Transverse colon (tissue), 4 donors: ENCODE data around the gene VAC14. TPM values are rescaled to one million over a fixed set of nuclear protein-coding genes. Genes with fewer than 3 reads are reported as not detected.
A peak's percentile ranks its signal among the peaks of the same experiment; 100 is the strongest.

ENCODE experiments used
- DNase-seq: peaks from one replicate; pipeline ENCODE4 v3.0.0-alpha.2; 2019
- H3K27ac ChIP-seq, 4 donors: fragments of 200-600 bp; sonication (generic); 2 replicates each; pipeline ENCODE4 v1.5.1; 2016 to 2018; ENCODE audit warnings: inconsistent platforms in 4 of 4
- H3K27me3 ChIP-seq: fragments of 200-600 bp; sonication (generic); 2 replicates; pipeline ENCODE4 v1.5.1; 2017; ENCODE audit warnings: inconsistent platforms
- H3K36me3 ChIP-seq, 4 donors: fragments of 200-600 bp; sonication (generic); 2 replicates each; pipeline ENCODE4 v1.5.1; 2017 to 2019; ENCODE audit warnings: inconsistent platforms in 4 of 4
- H3K4me1 ChIP-seq, 4 donors: fragments of 200-600 bp; sonication (generic); 2 replicates each; pipeline ENCODE4 v1.5.1; 2017 to 2020; ENCODE audit warnings: inconsistent platforms in 4 of 4
- H3K4me3 ChIP-seq, 4 donors: fragments of 200-600 bp; sonication (generic); 1 replicate in 1 of 4; 2 replicates in 3 of 4; pipeline versions ENCODE4 v1.5.1 to v1.6.1; 2017 to 2019; ENCODE audit warnings: inconsistent platforms in 4 of 4
- H3K9me3 ChIP-seq, 2 donors: fragments of 200-600 bp; sonication (generic); 2 replicates each; pipeline ENCODE4 v1.5.1; 2017 to 2019; ENCODE audit warnings: inconsistent platforms in 2 of 2
- CTCF ChIP-seq, 5 experiments: fragments of 200-600 bp in 3 of 5; fragments of 450-650 bp in 2 of 5; sonication (generic) in 3 of 5; IDR thresholded peaks; 1 replicate in 2 of 5; 2 replicates in 3 of 5; pipeline ENCODE4 v1.5.1; 2016 to 2017; ENCODE audit warnings: antibody characterized with exemption in 5 of 5, inconsistent platforms in 3 of 5, mild to moderate bottlenecking in 2 of 5, moderate library complexity in 1 of 5
- EP300 ChIP-seq: sonication (generic); formaldehyde crosslinking; IDR thresholded peaks from one replicate; pipeline ENCODE4 v1.6.1; 2017; ENCODE audit warnings: antibody characterized with exemption, low read depth
- POLR2A ChIP-seq: fragments of 450-650 bp; IDR thresholded peaks from one replicate; pipeline ENCODE4 v1.6.1; 2016; ENCODE audit warnings: antibody characterized with exemption, mild to moderate bottlenecking, moderate library complexity
- POLR2AphosphoS5 ChIP-seq, 3 donors: sonication (generic); formaldehyde crosslinking; IDR thresholded peaks; one replicate each; pipeline ENCODE4 v1.6.1; 2016; ENCODE audit warnings: antibody characterized with exemption in 3 of 3
- WGBS, 2 donors: methylation state at CpG; one replicate each; pipeline ENCODE4 v1.1.5; 2018; ENCODE audit warnings: low coverage in 1 of 2; 5-methylcytosine and 5-hydroxymethylcytosine counted together
- in situ Hi-C, 4 donors: fragments of 200-750 bp; cut with MboI; loops; one replicate each; pipeline versions ENCODE4 v1.15.0 to v1.15.1; 2017; ENCODE audit warnings: low sequenced_read_pairs in 3 of 4, low pct_ligation_motif_present in 1 of 4, low pct_unique_long_range_greater_than_20kb in 1 of 4
- intact Hi-C: fragments of 100-400 bp; cut with DNase I; formaldehyde crosslinking; loops from one replicate; pipeline ENCODE4 v1.15.1; 2023; ENCODE audit warnings: low total_unique reads
- total RNA-seq, 4 donors: library from RNA; depleted of rRNA; stranded (reverse); fragments of >200 nt; gene quantifications; one replicate each; pipeline ENCODE4 v1.1.0, GENCODE V29; 2016

VAC14 gene
- total RNA-seq, 4 donors from 2014 or later = 37.2 to 270 (median 64.3) TPM

GRCh38 chr16:70653406-70653805 lies 147.6 kb downstream of the VAC14 start:
- Histone ChIP-seq H3K9me3 (no peaks in the 10 kb centered on the region), H3K4me1 (peaks cover 0 to 10% (median 4%) of the 10 kb centered on the region in 4 donors), H3K36me3 (no peaks in the 10 kb centered on the region), H3K4me3 (no peak overlapping the region), H3K27me3 (no peaks in the 10 kb centered on the region), H3K27ac (peak overlapping the region in 1 of 4 donors; percentile 55)
- in situ Hi-C loops (loop anchor here (10.0 to 25.0 kb wide), 4 partner anchors 119 to 291 kb away; partner anchors contain the start of genes COG4 (in 1 of the 4) and SF3B3 (in 1 of the 4)), intact Hi-C loops (loop anchor here (2.0 to 10.0 kb wide), 3 partner anchors 89 to 289 kb away; no protein-coding TSS in a partner anchor)
- TF ChIP-seq EP300 (no peak), CTCF (IDR thresholded peaks at IDR 0.05) (no peak), POLR2AphosphoS5 (IDR thresholded peaks at IDR 0.05) (no peak), POLR2A (no peak)
- no peak for DNase-seq
- 90 to 93% methylated on average over 3 to 4 of the region's 4 CpGs for WGBS, 2 donors

- H3K9me3 ChIP-seq = no peaks in the 10 kb centered on the region
- no peaks in the 10 kb centered on the region for H3K27me3 ChIP-seq
- H3K27ac ChIP-seq = no peak overlapping the region
- WGBS, 2 donors = 63 to 66% methylated on average over 2 of the region's 2 CpGs
- intact Hi-C loops = loop anchor here (2.0 to 10.0 kb wide), 3 partner anchors 88 to 288 kb away; no protein-coding TSS in a partner anchor
- in situ Hi-C loops = loop anchor here (10.0 to 25.0 kb wide), 4 partner anchors 118 to 290 kb away; partner anchors contain the start of genes COG4 (in 1 of the 4) and SF3B3 (in 1 of the 4)
- no peak overlapping the region for H3K4me3 ChIP-seq
- TF ChIP-seq POLR2A = no peak
- TF ChIP-seq CTCF (IDR thresholded peaks at IDR 0.05) = no peak
- TF ChIP-seq POLR2AphosphoS5 (IDR thresholded peaks at IDR 0.05) = no peak
- TF ChIP-seq EP300 = no peak
- H3K36me3 ChIP-seq = no peaks in the 10 kb centered on the region
- no peak for DNase-seq
- H3K4me1 ChIP-seq = peaks cover 0 to 10% (median 4%) of the 10 kb centered on the region in 4 donors
Measured at GRCh38 chr16:70652322-70652721, 148.6 kb downstream of the VAC14 start.

- Histone ChIP-seq H3K4me3 (no peak overlapping the region), H3K27ac (no peak overlapping the region), H3K36me3 (no peaks in the 10 kb centered on the region), H3K4me1 (peaks cover 0 to 10% (median 4%) of the 10 kb centered on the region in 4 donors), H3K27me3 (no peaks in the 10 kb centered on the region), H3K9me3 (no peaks in the 10 kb centered on the region)
- TF ChIP-seq POLR2AphosphoS5 (IDR thresholded peaks at IDR 0.05) (no peak), CTCF (IDR thresholded peaks at IDR 0.05) (no peak), POLR2A (no peak), EP300 (no peak)
- in situ Hi-C loops (loop anchor here (10.0 to 25.0 kb wide), 4 partner anchors 117 to 289 kb away; partner anchors contain the start of genes COG4 (in 1 of the 4) and SF3B3 (in 1 of the 4)), intact Hi-C loops (loop anchor here (10.0 kb wide), 2 partner anchors 87 to 287 kb away; no protein-coding TSS in a partner anchor)
- no peak for DNase-seq
- WGBS, 2 donors = 62 to 65% methylated on average over 3 of the region's 3 CpGs
Measured at GRCh38 chr16:70651524-70651923, 149.4 kb downstream of the VAC14 start.

GRCh38 chr16:70650216-70650615 lies 150.7 kb downstream of the VAC14 start:
- in situ Hi-C loops (loop anchor here (10.0 to 25.0 kb wide), 4 partner anchors 115 to 288 kb away; partner anchors contain the start of genes COG4 (in 1 of the 4) and SF3B3 (in 1 of the 4)), intact Hi-C loops (loop anchor here (10.0 kb wide), 2 partner anchors 85 to 285 kb away; no protein-coding TSS in a partner anchor)
- Histone ChIP-seq H3K27ac (no peak overlapping the region), H3K4me1 (peaks cover 0 to 10% (median 4%) of the 10 kb centered on the region in 4 donors), H3K36me3 (no peaks in the 10 kb centered on the region), H3K9me3 (no peaks in the 10 kb centered on the region), H3K4me3 (no peak overlapping the region), H3K27me3 (no peaks in the 10 kb centered on the region)
- 77% methylated on average over 4 of the region's 4 CpGs; no CpG with 5 or more reads in 1 of the 2 donors for WGBS, 2 donors
- DNase-seq = no peak
- TF ChIP-seq CTCF (IDR thresholded peaks at IDR 0.05) = no peak
- TF ChIP-seq EP300 = no peak
- no peak for TF ChIP-seq POLR2AphosphoS5 (IDR thresholded peaks at IDR 0.05)
- no peak for TF ChIP-seq POLR2A
